Measurements from ENCODE around the gene FAM174A. TPM values are rescaled to one million over a fixed set of nuclear protein-coding genes. Genes with fewer than 3 reads are reported as not detected.

The FAM174A gene
- polyA plus RNA-seq, 1 of the 3 experiments (the other 2 are of a cell fraction), result 22.4 TPM

GRCh38 chr5:100595152-100595811 lies 60.1 kb downstream of the FAM174A start (continued):
- TF ChIP-seq PBX3 (IDR thresholded peaks at IDR 0.05) (peak; percentile 91), TAF1 (IDR thresholded peaks at IDR 0.05; ENCODE audit: borderline replicate concordance, low read depth, low read length) (no peak), POLR2AphosphoS5 (IDR thresholded peaks at IDR 0.05; ENCODE audit: low read depth, low read length) (peak; percentile 62; the same call in 1 of the 2 replicates), SIN3A (IDR thresholded peaks at IDR 0.05; ENCODE audit: borderline replicate concordance, low read depth, low read length) (0 out of 2 replicates have a peak, but pooled peaks have one; percentile 47)

DNA sequence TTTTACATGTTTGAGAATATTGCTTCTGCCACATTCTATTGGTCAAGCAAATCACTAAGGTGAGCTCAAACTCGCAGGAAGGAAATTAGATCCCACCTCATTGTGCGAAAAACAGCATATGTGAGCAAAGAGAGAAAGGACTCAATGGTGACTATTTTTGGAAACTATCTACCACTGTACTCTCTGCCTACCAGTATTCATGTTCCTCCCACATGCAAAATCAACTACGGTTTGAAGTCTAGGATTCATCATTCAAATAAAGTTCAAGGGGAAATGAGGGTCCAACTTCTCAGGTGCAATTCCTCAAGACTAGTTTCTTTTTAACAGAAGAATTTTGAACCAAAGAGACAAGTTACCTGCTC lies 60.6 kb downstream of the FAM174A start:
- POLR2A ChIA-PET, result no interaction called here

DNA sequence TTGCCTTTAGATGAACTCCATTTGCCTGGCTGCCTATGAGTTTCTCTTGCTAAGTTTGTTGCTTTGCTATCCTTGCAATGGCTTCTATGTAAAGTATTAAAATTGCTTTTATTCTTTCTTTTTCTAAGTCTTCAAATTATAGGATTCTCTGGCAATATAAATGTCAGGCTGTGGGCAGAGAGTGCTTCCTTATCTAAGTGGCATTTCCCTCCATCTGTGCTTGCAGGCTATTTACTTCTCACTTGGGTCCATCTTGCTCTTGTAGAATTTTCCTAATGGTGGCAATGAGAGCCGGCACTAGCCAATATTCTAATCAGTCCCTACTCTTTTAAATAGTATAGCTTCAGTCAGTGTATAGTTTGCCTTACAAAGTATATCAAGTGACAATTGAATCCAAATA lies 63.3 kb downstream of the FAM174A start:
- no peaks in the 10 kb centered on the region for H3K9me3 ChIP-seq
- no peak overlapping the region for H3K27ac ChIP-seq (ENCODE audit: low read depth in 2 of 2, low read length in 1 of 2)
- no peak overlapping the region for H3K4me2 ChIP-seq
- H3K9me2 ChIP-seq, result no peaks in the 10 kb centered on the region
- no peak for DNase-seq
- H3K36me3 ChIP-seq (replicated peaks in 1 of 2; ENCODE audit: control insufficient read depth in 1 of 2, insufficient read depth in 2 of 2, low read length in 1 of 2), result no peaks in the 10 kb centered on the region
- H2AFZ ChIP-seq (ENCODE audit: low read depth), result no peak overlapping the region
- WGBS (ENCODE audit: low lambda C conversion rate), result 96% methylated on average over 1 of the region's 1 CpG
- H4K20me1 ChIP-seq (ENCODE audit: insufficient read depth), result no peaks in the 10 kb centered on the region
- no peaks in the 10 kb centered on the region for H3K27me3 ChIP-seq (ENCODE audit: insufficient read depth)
- H3K79me2 ChIP-seq (ENCODE audit: insufficient read depth), result no peaks in the 10 kb centered on the region
- H3K9ac ChIP-seq, result no peak overlapping the region
- peaks cover 0 to 6% of the 10 kb centered on the region in 2 experiments; a peak in 1 of 4 replicates for H3K4me1 ChIP-seq (ENCODE audit: control insufficient read depth in 1 of 2, insufficient read depth in 2 of 2, low read depth in 1 of 2, low read length in 1 of 2)
- ChIA-PET CTCF (no interaction called here), POLR2A (no interaction called here)
- peaks cover 14% of the 10 kb centered on the region for H3F3A ChIP-seq (replicated peaks; ENCODE audit: insufficient read depth)
- H3K4me3 ChIP-seq (ENCODE audit: low read depth in 2 of 2, low read length in 1 of 2), result no peak overlapping the region
- no peak for TF ChIP-seq FOXM1 (IDR thresholded peaks at IDR 0.05; ENCODE audit: low read depth)
- no peak for TF ChIP-seq EZH2phosphoT487 (IDR thresholded peaks at IDR 0.05; ENCODE audit: borderline replicate concordance, low read depth)
- no peak for TF ChIP-seq POLR2AphosphoS5 (IDR thresholded peaks at IDR 0.05; ENCODE audit: low read depth, low read length)
- TF ChIP-seq TEAD4 (IDR thresholded peaks at IDR 0.05; ENCODE audit: borderline replicate concordance, insufficient read depth), result no peak
- no peak for TF ChIP-seq GATA2 (CRISPR knock-in tag; IDR thresholded peaks at IDR 0.05)
- TF ChIP-seq CHD2 (IDR thresholded peaks at IDR 0.05; ENCODE audit: low read length, partially characterized antibody), result no peak
- TF ChIP-seq, protein P1, sequence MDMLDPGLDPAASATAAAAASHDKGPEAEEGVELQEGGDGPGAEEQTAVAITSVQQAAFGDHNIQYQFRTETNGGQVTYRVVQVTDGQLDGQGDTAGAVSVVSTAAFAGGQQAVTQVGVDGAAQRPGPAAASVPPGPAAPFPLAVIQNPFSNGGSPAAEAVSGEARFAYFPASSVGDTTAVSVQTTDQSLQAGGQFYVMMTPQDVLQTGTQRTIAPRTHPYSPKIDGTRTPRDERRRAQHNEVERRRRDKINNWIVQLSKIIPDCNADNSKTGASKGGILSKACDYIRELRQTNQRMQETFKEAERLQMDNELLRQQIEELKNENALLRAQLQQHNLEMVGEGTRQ (IDR thresholded peaks at IDR 0.05; ENCODE audit: borderline replicate concordance, low read depth, low read length), result no peak
- TF ChIP-seq, protein P2, sequence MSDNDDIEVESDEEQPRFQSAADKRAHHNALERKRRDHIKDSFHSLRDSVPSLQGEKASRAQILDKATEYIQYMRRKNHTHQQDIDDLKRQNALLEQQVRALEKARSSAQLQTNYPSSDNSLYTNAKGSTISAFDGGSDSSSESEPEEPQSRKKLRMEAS (IDR thresholded peaks at IDR 0.05; ENCODE audit: low read depth), result no peak
- TF ChIP-seq, protein P3, sequence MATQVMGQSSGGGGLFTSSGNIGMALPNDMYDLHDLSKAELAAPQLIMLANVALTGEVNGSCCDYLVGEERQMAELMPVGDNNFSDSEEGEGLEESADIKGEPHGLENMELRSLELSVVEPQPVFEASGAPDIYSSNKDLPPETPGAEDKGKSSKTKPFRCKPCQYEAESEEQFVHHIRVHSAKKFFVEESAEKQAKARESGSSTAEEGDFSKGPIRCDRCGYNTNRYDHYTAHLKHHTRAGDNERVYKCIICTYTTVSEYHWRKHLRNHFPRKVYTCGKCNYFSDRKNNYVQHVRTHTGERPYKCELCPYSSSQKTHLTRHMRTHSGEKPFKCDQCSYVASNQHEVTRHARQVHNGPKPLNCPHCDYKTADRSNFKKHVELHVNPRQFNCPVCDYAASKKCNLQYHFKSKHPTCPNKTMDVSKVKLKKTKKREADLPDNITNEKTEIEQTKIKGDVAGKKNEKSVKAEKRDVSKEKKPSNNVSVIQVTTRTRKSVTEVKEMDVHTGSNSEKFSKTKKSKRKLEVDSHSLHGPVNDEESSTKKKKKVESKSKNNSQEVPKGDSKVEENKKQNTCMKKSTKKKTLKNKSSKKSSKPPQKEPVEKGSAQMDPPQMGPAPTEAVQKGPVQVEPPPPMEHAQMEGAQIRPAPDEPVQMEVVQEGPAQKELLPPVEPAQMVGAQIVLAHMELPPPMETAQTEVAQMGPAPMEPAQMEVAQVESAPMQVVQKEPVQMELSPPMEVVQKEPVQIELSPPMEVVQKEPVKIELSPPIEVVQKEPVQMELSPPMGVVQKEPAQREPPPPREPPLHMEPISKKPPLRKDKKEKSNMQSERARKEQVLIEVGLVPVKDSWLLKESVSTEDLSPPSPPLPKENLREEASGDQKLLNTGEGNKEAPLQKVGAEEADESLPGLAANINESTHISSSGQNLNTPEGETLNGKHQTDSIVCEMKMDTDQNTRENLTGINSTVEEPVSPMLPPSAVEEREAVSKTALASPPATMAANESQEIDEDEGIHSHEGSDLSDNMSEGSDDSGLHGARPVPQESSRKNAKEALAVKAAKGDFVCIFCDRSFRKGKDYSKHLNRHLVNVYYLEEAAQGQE (IDR thresholded peaks at IDR 0.05; ENCODE audit: low read depth, low read length), result no peak
- TF ChIP-seq NFIC (IDR thresholded peaks at IDR 0.05; ENCODE audit: borderline replicate concordance), result no peak
- no peak for TF ChIP-seq RFX5 (IDR thresholded peaks at IDR 0.05; ENCODE audit: low read length)
- TF ChIP-seq RXRA (IDR thresholded peaks at IDR 0.05; ENCODE audit: borderline replicate concordance, low read depth), result no peak

More for the DNA sequence above, 60.6 kb downstream of the FAM174A start:
- Histone ChIP-seq H3K9me2 (no peaks in the 10 kb centered on the region), H3K4me1 (ENCODE audit: control insufficient read depth in 1 of 2, insufficient read depth in 2 of 2, low read depth in 1 of 2, low read length in 1 of 2) (peaks cover 0 to 6% of the 10 kb centered on the region in 2 experiments; a peak in 1 of 4 replicates), H3K9ac (no peak overlapping the region), H3K27ac (ENCODE audit: low read depth in 2 of 2, low read length in 1 of 2) (peak overlapping the region; percentile 60 to 80), H3K79me2 (ENCODE audit: insufficient read depth) (no peaks in the 10 kb centered on the region), H3K4me3 (ENCODE audit: low read depth in 2 of 2, low read length in 1 of 2) (peak overlapping the region in 1 of 2 experiments; percentile 32; a peak in 1 of 4 replicates), H3K27me3 (ENCODE audit: insufficient read depth) (no peaks in the 10 kb centered on the region), H2AFZ (ENCODE audit: low read depth) (peak overlapping the region; percentile 63; the same call in 1 of the 2 replicates), H3K4me2 (peak overlapping the region; percentile 65), H4K20me1 (ENCODE audit: insufficient read depth) (no peaks in the 10 kb centered on the region), H3F3A (replicated peaks; ENCODE audit: insufficient read depth) (peaks cover 14% of the 10 kb centered on the region), H3K36me3 (replicated peaks in 1 of 2; ENCODE audit: control insufficient read depth in 1 of 2, insufficient read depth in 2 of 2, low read length in 1 of 2) (no peaks in the 10 kb centered on the region), H3K9me3 (no peaks in the 10 kb centered on the region)
- 61% methylated on average over 3 of the region's 3 CpGs for WGBS (ENCODE audit: low lambda C conversion rate)
- CTCF ChIA-PET, result no interaction called here
- DNase-seq, result no peak
- TF ChIP-seq TEAD4 (IDR thresholded peaks at IDR 0.05; ENCODE audit: borderline replicate concordance, insufficient read depth), result no peak
- no peak for TF ChIP-seq RFX5 (IDR thresholded peaks at IDR 0.05; ENCODE audit: low read length)
- no peak for TF ChIP-seq TAF1 (IDR thresholded peaks at IDR 0.05; ENCODE audit: borderline replicate concordance, low read depth, low read length)
- TF ChIP-seq, protein P4, sequence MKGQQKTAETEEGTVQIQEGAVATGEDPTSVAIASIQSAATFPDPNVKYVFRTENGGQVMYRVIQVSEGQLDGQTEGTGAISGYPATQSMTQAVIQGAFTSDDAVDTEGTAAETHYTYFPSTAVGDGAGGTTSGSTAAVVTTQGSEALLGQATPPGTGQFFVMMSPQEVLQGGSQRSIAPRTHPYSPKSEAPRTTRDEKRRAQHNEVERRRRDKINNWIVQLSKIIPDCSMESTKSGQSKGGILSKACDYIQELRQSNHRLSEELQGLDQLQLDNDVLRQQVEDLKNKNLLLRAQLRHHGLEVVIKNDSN (IDR thresholded peaks at IDR 0.05; ENCODE audit: borderline replicate concordance, low read depth), result no peak
- no peak for TF ChIP-seq FOXM1 (IDR thresholded peaks at IDR 0.05; ENCODE audit: low read depth)
- no peak for TF ChIP-seq GATA2 (CRISPR knock-in tag; IDR thresholded peaks at IDR 0.05)

Measured in SK-N-SH (cell line).